ENCODE measurements around the gene NUP85.
"Not testable (repeated sequence)": the region's sequence is repeated elsewhere in the genome, so short reads cannot be mapped to it uniquely, and the experiment has no call there.

The NUP85 gene

GRCh38 chr17:75199886-75200618 lies 5.4 kb upstream of the NUP85 start:
- no peak for TF ChIP-seq EZH2 (IDR thresholded peaks at IDR 0.05; ENCODE audit: borderline replicate concordance, low read length)
- TF ChIP-seq, protein P1, sequence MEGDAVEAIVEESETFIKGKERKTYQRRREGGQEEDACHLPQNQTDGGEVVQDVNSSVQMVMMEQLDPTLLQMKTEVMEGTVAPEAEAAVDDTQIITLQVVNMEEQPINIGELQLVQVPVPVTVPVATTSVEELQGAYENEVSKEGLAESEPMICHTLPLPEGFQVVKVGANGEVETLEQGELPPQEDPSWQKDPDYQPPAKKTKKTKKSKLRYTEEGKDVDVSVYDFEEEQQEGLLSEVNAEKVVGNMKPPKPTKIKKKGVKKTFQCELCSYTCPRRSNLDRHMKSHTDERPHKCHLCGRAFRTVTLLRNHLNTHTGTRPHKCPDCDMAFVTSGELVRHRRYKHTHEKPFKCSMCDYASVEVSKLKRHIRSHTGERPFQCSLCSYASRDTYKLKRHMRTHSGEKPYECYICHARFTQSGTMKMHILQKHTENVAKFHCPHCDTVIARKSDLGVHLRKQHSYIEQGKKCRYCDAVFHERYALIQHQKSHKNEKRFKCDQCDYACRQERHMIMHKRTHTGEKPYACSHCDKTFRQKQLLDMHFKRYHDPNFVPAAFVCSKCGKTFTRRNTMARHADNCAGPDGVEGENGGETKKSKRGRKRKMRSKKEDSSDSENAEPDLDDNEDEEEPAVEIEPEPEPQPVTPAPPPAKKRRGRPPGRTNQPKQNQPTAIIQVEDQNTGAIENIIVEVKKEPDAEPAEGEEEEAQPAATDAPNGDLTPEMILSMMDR (IDR thresholded peaks at IDR 0.05; ENCODE audit: low read length), result no peak
- Histone ChIP-seq H2AFZ (ENCODE audit: low read length) (no peak overlapping the region), H3K9me2 (ENCODE audit: low read depth, low read length) (no peaks in the 10 kb centered on the region), H3K9me3 (ENCODE audit: low read length) (no peaks in the 10 kb centered on the region), H3K4me1 (ENCODE audit: insufficient read depth, low read length, severe bottlenecking) (peaks cover 9% of the 10 kb centered on the region), H3K4me3 (ENCODE audit: low read depth, low read length, poor library complexity, severe bottlenecking) (no peak overlapping the region), H3K79me2 (ENCODE audit: insufficient read depth, low read length) (no peaks in the 10 kb centered on the region), H3F3A (ENCODE audit: insufficient read depth, low read length) (no peaks in the 10 kb centered on the region), H3K27ac (ENCODE audit: low read depth, low read length, poor library complexity, severe bottlenecking) (no peak overlapping the region), H3K36me3 (ENCODE audit: insufficient read depth, low read length) (no peaks in the 10 kb centered on the region), H3K4me2 (ENCODE audit: low read length) (no peak overlapping the region), H4K20me1 (ENCODE audit: insufficient read depth, low read length) (no peaks in the 10 kb centered on the region), H3K9ac (ENCODE audit: low read length) (no peak overlapping the region), H3K27me3 (ENCODE audit: insufficient read depth, low read length) (no peaks in the 10 kb centered on the region)

DNA sequence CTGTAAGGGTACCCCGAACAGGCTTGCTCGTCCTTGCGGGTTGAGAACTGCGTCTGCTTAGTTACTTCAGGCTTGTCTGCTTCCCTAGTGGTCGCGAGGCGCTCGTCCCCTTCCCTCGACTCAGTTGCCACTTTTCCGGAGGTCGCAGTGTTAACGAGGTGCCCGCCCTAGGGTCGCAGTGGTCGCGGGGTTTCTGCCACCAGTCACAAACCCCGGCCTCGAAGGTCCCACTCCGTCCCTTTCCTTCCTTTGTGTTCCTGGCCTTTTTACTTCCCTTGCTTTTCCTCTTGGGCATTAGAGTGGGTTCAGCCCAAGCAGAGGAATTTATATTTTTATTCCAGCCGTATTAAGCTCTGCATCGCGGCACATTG lies 299 bp downstream of the NUP85 start:
- Histone ChIP-seq H3K9me3 (ENCODE audit: low read length) (no peaks in the 10 kb centered on the region), H3F3A (ENCODE audit: insufficient read depth, low read length) (no peaks in the 10 kb centered on the region), H3K4me1 (ENCODE audit: insufficient read depth, low read length, severe bottlenecking) (peaks cover 20% of the 10 kb centered on the region), H3K27me3 (ENCODE audit: insufficient read depth, low read length) (no peaks in the 10 kb centered on the region), H3K36me3 (ENCODE audit: insufficient read depth, low read length) (peaks cover 26% of the 10 kb centered on the region), H3K4me3 (ENCODE audit: low read depth, low read length, poor library complexity, severe bottlenecking) (peak overlapping the region; percentile 94), H4K20me1 (ENCODE audit: insufficient read depth, low read length) (no peaks in the 10 kb centered on the region), H3K79me2 (ENCODE audit: insufficient read depth, low read length) (peaks cover 21% of the 10 kb centered on the region), H3K27ac (ENCODE audit: low read depth, low read length, poor library complexity, severe bottlenecking) (peak overlapping the region; percentile 68), H3K9me2 (ENCODE audit: low read depth, low read length) (no peaks in the 10 kb centered on the region), H3K4me2 (ENCODE audit: low read length) (peak overlapping the region; percentile 93), H3K9ac (ENCODE audit: low read length) (peak overlapping the region; percentile 96), H2AFZ (ENCODE audit: low read length) (no peak overlapping the region)
- TF ChIP-seq, protein P1 (IDR thresholded peaks at IDR 0.05; ENCODE audit: low read length), result no peak
- TF ChIP-seq EZH2 (IDR thresholded peaks at IDR 0.05; ENCODE audit: borderline replicate concordance, low read length), result no peak

DNA sequence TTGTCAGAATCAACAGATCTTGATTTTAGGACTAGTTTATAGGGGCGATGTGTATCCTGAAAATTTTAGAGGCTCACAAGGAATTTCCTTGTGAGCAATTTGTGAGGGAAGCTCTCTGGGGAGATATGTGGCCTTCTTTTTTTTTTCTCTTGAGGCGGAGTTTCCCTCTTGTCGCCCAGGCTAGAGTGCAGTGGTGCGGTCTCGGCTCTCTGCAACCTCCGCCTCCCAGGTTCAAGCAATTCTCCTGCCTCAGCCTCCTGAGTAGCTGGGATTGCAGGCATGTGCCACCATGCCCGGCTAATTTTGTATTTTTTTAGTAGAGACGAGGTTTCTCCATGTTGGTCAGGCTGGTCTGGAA lies 1.6 kb downstream of the NUP85 start:
- Histone ChIP-seq H3K4me1 (ENCODE audit: insufficient read depth, low read length, severe bottlenecking) (peaks cover 20% of the 10 kb centered on the region), H3K79me2 (ENCODE audit: insufficient read depth, low read length) (peaks cover 21% of the 10 kb centered on the region), H3K4me2 (ENCODE audit: low read length) (peak overlapping the region; percentile 93), H3K9ac (ENCODE audit: low read length) (peak overlapping the region; percentile 96; the same call in 1 of the 2 replicates), H3K36me3 (ENCODE audit: insufficient read depth, low read length) (peaks cover 37% of the 10 kb centered on the region), H3K4me3 (ENCODE audit: low read depth, low read length, poor library complexity, severe bottlenecking) (peak overlapping the region; percentile 94)
- not testable (repeated sequence) for H3K27me3 ChIP-seq (ENCODE audit: insufficient read depth, low read length); H3K9me2 ChIP-seq (ENCODE audit: low read depth, low read length); H3K27ac ChIP-seq (ENCODE audit: low read depth, low read length, poor library complexity, severe bottlenecking); H3K9me3 ChIP-seq (ENCODE audit: low read length); H2AFZ ChIP-seq (ENCODE audit: low read length); H4K20me1 ChIP-seq (ENCODE audit: insufficient read depth, low read length); H3F3A ChIP-seq (ENCODE audit: insufficient read depth, low read length)

GRCh38 chr17:75207760-75208159 lies 2.3 kb downstream of the NUP85 start:
- Histone ChIP-seq H3K4me3 (ENCODE audit: low read depth, low read length, poor library complexity, severe bottlenecking) (no peak overlapping the region), H3K4me1 (ENCODE audit: insufficient read depth, low read length, severe bottlenecking) (peaks cover 20% of the 10 kb centered on the region), H3K9me2 (ENCODE audit: low read depth, low read length) (no peaks in the 10 kb centered on the region), H4K20me1 (ENCODE audit: insufficient read depth, low read length) (no peaks in the 10 kb centered on the region), H2AFZ (ENCODE audit: low read length) (no peak overlapping the region), H3K36me3 (ENCODE audit: insufficient read depth, low read length) (peaks cover 44% of the 10 kb centered on the region), H3F3A (ENCODE audit: insufficient read depth, low read length) (no peaks in the 10 kb centered on the region), H3K27ac (ENCODE audit: low read depth, low read length, poor library complexity, severe bottlenecking) (no peak overlapping the region), H3K27me3 (ENCODE audit: insufficient read depth, low read length) (no peaks in the 10 kb centered on the region), H3K9ac (ENCODE audit: low read length) (no peak overlapping the region), H3K4me2 (ENCODE audit: low read length) (no peak overlapping the region), H3K9me3 (ENCODE audit: low read length) (no peaks in the 10 kb centered on the region), H3K79me2 (ENCODE audit: insufficient read depth, low read length) (peaks cover 21% of the 10 kb centered on the region)
- TF ChIP-seq, protein P1 (IDR thresholded peaks at IDR 0.05; ENCODE audit: low read length), result no peak

Data from OCI-LY1 (cell line).